Measurements from ENCODE around the gene GALNT2.
A peak's percentile ranks its signal among the peaks of the same experiment; 100 is the strongest.

Gene GALNT2

GRCh38 chr1:230112782-230113181, 45.7 kb downstream of the GALNT2 start:
- no peak for DNase-seq (ENCODE audit: low spot score)

GRCh38 chr1:230113235-230113592, 46.2 kb downstream of the GALNT2 start:
- DNase-seq (ENCODE audit: low spot score) = no peak

GRCh38 chr1:230113593-230114236, 46.7 kb downstream of the GALNT2 start:
- DNase-seq (ENCODE audit: low spot score) = no peak

GRCh38 chr1:230114237-230114651, 47.2 kb downstream of the GALNT2 start:
- no peak for DNase-seq (ENCODE audit: low spot score)

GRCh38 chr1:230117694-230118093, 50.7 kb downstream of the GALNT2 start:
- no peak for DNase-seq (ENCODE audit: low spot score)

- DNase-seq (ENCODE audit: low spot score) = no peak
Observed at GRCh38 chr1:230119340-230119739, 52.3 kb downstream of the GALNT2 start.

GRCh38 chr1:230120289-230120920, 53.4 kb downstream of the GALNT2 start:
- DNase-seq (ENCODE audit: low spot score) = no peak

- peak; percentile 21 for DNase-seq (ENCODE audit: low spot score)
Observed at GRCh38 chr1:230120921-230121381, 53.9 kb downstream of the GALNT2 start.

- no peak for DNase-seq (ENCODE audit: low spot score)
Observed at GRCh38 chr1:230121950-230122349, 54.9 kb downstream of the GALNT2 start.

- no peak for DNase-seq (ENCODE audit: low spot score)
Observed at GRCh38 chr1:230122366-230123279, 55.6 kb downstream of the GALNT2 start.

GRCh38 chr1:230123280-230124185, 56.5 kb downstream of the GALNT2 start:
- DNase-seq (ENCODE audit: low spot score) = no peak

GRCh38 chr1:230124186-230125128, 57.4 kb downstream of the GALNT2 start:
- no peak for DNase-seq (ENCODE audit: low spot score)

GRCh38 chr1:230125141-230125540, 58.1 kb downstream of the GALNT2 start:
- DNase-seq (ENCODE audit: low spot score) = no peak

GRCh38 chr1:230125640-230126528, 58.8 kb downstream of the GALNT2 start:
- no peak for DNase-seq (ENCODE audit: low spot score)

GRCh38 chr1:230126529-230127104, 59.6 kb downstream of the GALNT2 start:
- no peak for DNase-seq (ENCODE audit: low spot score)

- DNase-seq (ENCODE audit: low spot score) = no peak
Observed at GRCh38 chr1:230127105-230128054, 60.3 kb downstream of the GALNT2 start.

GRCh38 chr1:230128569-230129285, 61.7 kb downstream of the GALNT2 start:
- no peak for DNase-seq (ENCODE audit: low spot score)

Data from cerebellar cortex (tissue), 1 donor.